K562 (cell line): Measurements from ENCODE around the gene PCDHGC4. TPM values are rescaled to one million over a fixed set of nuclear protein-coding genes. Genes with fewer than 3 reads are reported as not detected.

Experiments used
- ATAC-seq: fragments of 200-7000 bp; cut with Tn5 transposase; 3 replicates; pipeline ENCODE4 v1.9.1; 2020; ENCODE audit warnings: moderate library complexity
- BruUV-seq: library from RNA; stranded (reverse); fragments of 400-500 nt; replicated peaks from 2 replicates; lab custom pipeline; 2021; lab: Mats Ljungman, UMichigan
- CTCF ChIA-PET: fragments of 300-600 bp; formaldehyde crosslinking; extraction: SDS; loops from one replicate; lab custom pipeline; 2021; ENCODE audit warnings: low intra/inter-chr PET ratio; lab: Yijun Ruan, JAX
- POLR2A ChIA-PET: fragments of 300-600, 350-650 bp; sonication (Branson Sonifier 250); formaldehyde crosslinking; extraction: SDS; loops from one replicate; lab custom pipeline; 2021; ENCODE audit warnings: antibody characterized with exemption, inconsistent platforms; lab: Yijun Ruan, JAX
- DNase-seq, 4 experiments: peaks; one replicate each; pipeline versions ENCODE4 v3.0.0 to v3.0.0-alpha.2; 2011 to 2018; ENCODE audit warnings: low spot score in 3 of 4, mixed read lengths in 3 of 4; ENCODE audit errors: extremely low read depth in 1 of 4
- FAIRE-seq: peaks from 2 replicates; lab custom pipeline; 2011; peaks lifted over from hg19 to GRCh38; lab: Jason Lieb, UNC
- H2AFZ ChIP-seq: 2 replicates; pipeline ENCODE4 v1.6.0; 2011; ENCODE audit warnings: low read depth, low read length, control low read depth, inconsistent platforms
- H3K27ac ChIP-seq: fragments of 200-600 bp; 3 replicates; pipeline ENCODE4 v1.8.0; 2011; ENCODE audit warnings: low read depth, mild to moderate bottlenecking, control low read depth, inconsistent platforms, low read length, moderate library complexity, mixed read lengths; ENCODE audit errors: extremely low read depth
- H3K27me3 ChIP-seq, 2 experiments: fragments of 300-600 bp in 1 of 2; 2 replicates in 1 of 2; 3 replicates in 1 of 2; pipeline versions ENCODE4 v1.6.0 to v1.8.0; 2011; ENCODE audit warnings: inconsistent platforms in 2 of 2, low read length in 2 of 2, mild to moderate bottlenecking in 1 of 2, mixed read lengths in 1 of 2, moderate library complexity in 1 of 2; ENCODE audit not compliant: control insufficient read depth in 2 of 2, insufficient read depth in 2 of 2
- H3K36me3 ChIP-seq: fragments of 300-600 bp; 3 replicates; pipeline ENCODE4 v1.8.0; 2011; ENCODE audit warnings: mild to moderate bottlenecking, low read length, inconsistent platforms; ENCODE audit not compliant: control insufficient read depth, insufficient read depth
- H3K4me1 ChIP-seq, 2 experiments: fragments of 200-600 bp in 1 of 2; replicated peaks in 1 of 2; 2 replicates in 1 of 2; 3 replicates in 1 of 2; pipeline versions ENCODE4 v1.5.1 to v1.8.0; 2011; ENCODE audit warnings: inconsistent platforms in 2 of 2, low read length in 2 of 2, mild to moderate bottlenecking in 1 of 2, mixed read lengths in 1 of 2, moderate library complexity in 1 of 2; ENCODE audit not compliant: control insufficient read depth in 2 of 2, insufficient read depth in 2 of 2
- H3K4me2 ChIP-seq: 2 replicates; pipeline ENCODE4 v1.6.1; 2011; ENCODE audit warnings: low read length, control low read depth, inconsistent platforms, mixed read lengths; ENCODE audit not compliant: insufficient read depth
- H3K4me3 ChIP-seq: fragments of 200-600 bp; sonication (generic), shearing (Covaris generic); 2 replicates; pipeline ENCODE4 v1.5.1; 2016; ENCODE audit warnings: control low read depth, inconsistent platforms
- H3K79me2 ChIP-seq: fragments of 200-600 bp; 3 replicates; pipeline ENCODE4 v1.8.0; 2011; ENCODE audit warnings: low read length, inconsistent platforms; ENCODE audit not compliant: control insufficient read depth, insufficient read depth
- H3K9ac ChIP-seq, 2 experiments: 2 replicates each; pipeline versions ENCODE4 v1.6.0 to v1.6.1; 2011; ENCODE audit warnings: low read depth in 2 of 2, low read length in 2 of 2, control low read depth in 1 of 2, inconsistent platforms in 1 of 2, mild to moderate bottlenecking in 1 of 2, mixed read lengths in 1 of 2; ENCODE audit not compliant: insufficient read depth in 1 of 2
- H3K9me1 ChIP-seq: one replicate; pipeline ENCODE4 v1.6.0; 2011; ENCODE audit warnings: inconsistent platforms, mild to moderate bottlenecking, low read length, moderate library complexity; ENCODE audit not compliant: control insufficient read depth, insufficient read depth
- H3K9me3 ChIP-seq: replicated peaks from 2 replicates; pipeline ENCODE4 v1.5.1; 2011; ENCODE audit warnings: low read depth, low read length, inconsistent platforms; ENCODE audit not compliant: control insufficient read depth, insufficient read depth
- H4K20me1 ChIP-seq: replicated peaks from 2 replicates; pipeline ENCODE4 v1.6.1; 2011; ENCODE audit warnings: low read length, inconsistent platforms, mixed read lengths; ENCODE audit not compliant: control insufficient read depth, insufficient read depth
- DNMT1 ChIP-seq: fragments of 450-650 bp; IDR thresholded peaks from 2 replicates; pipeline ENCODE4 v1.6.1; 2016; ENCODE audit warnings: antibody characterized with exemption, mild to moderate bottlenecking
- EHMT2 ChIP-seq: fragments of 450-650 bp; IDR thresholded peaks from 2 replicates; pipeline ENCODE4 v1.6.1; 2018; ENCODE audit warnings: antibody characterized with exemption
- ETS2 ChIP-seq: IDR thresholded peaks from 2 replicates; pipeline ENCODE4 v1.6.1; 2016; ENCODE audit warnings: borderline replicate concordance, missing genetic modification characterization, mild to moderate bottlenecking, moderate library complexity, missing compliant biosample characterization; ENCODE audit not compliant: poor library complexity, severe bottlenecking
- KLF10 ChIP-seq: fragments of 250-450 bp; sonication (Bioruptor Pico); IDR thresholded peaks from 2 replicates; pipeline ENCODE4 v1.6.1; 2021; ENCODE audit warnings: matching md5 sums
- MEIS2 ChIP-seq: fragments of 450-650 bp; IDR thresholded peaks from 2 replicates; pipeline ENCODE4 v1.6.1; 2014; ENCODE audit warnings: mild to moderate bottlenecking; ENCODE audit not compliant: partially characterized antibody
- NCOA6 ChIP-seq: fragments of 450-650 bp; IDR thresholded peaks from 2 replicates; pipeline ENCODE4 v1.6.1; 2017; ENCODE audit warnings: mild to moderate bottlenecking
- SMARCA4 ChIP-seq: fragments of 450-650 bp; IDR thresholded peaks from 2 replicates; pipeline ENCODE4 v1.6.1; 2016
- SREBF1 ChIP-seq: fragments of 150-350 bp; IDR thresholded peaks from 2 replicates; pipeline ENCODE4 v1.6.1; 2014; ENCODE audit warnings: antibody characterized with exemption, low read depth, low read length, borderline replicate concordance
- TCF7L2 ChIP-seq: fragments of 150-350 bp; IDR thresholded peaks from 2 replicates; pipeline ENCODE4 v1.6.1; 2016; ENCODE audit warnings: low read depth, mild to moderate bottlenecking, low read length, moderate library complexity
- TEAD1 ChIP-seq, 2 experiments: fragments of 450-650 bp in 1 of 2; sonication (generic) in 1 of 2; formaldehyde crosslinking; IDR thresholded peaks; 2 replicates each; pipeline versions ENCODE4 v1.4.0 to v1.8.0; 2020 to 2022; ENCODE audit warnings: mild to moderate bottlenecking in 2 of 2, missing genetic modification reagents in 1 of 2
- THRAP3 ChIP-seq: fragments of 450-650 bp; IDR thresholded peaks from 2 replicates; pipeline ENCODE4 v1.6.1; 2016; ENCODE audit warnings: mild to moderate bottlenecking, inconsistent platforms, borderline replicate concordance
- ZBTB11 ChIP-seq, 3 experiments: fragments of 200-800 bp in 1 of 3; fragments of 250-450 bp in 1 of 3; fragments of 450-650 bp in 1 of 3; sonication (Bioruptor Pico) in 1 of 3; sonication (Bioruptor generic) in 1 of 3; formaldehyde crosslinking in 1 of 3; IDR thresholded peaks; 2 replicates each; pipeline versions ENCODE4 v1.6.1 to v1.8.0; 2016 to 2022; ENCODE audit warnings: mild to moderate bottlenecking in 2 of 3, missing genetic modification characterization in 2 of 3, missing compliant biosample characterization in 1 of 3, moderate library complexity in 1 of 3
- ZBTB33 ChIP-seq: sonication (generic); formaldehyde crosslinking; IDR thresholded peaks from 2 replicates; pipeline ENCODE4 v1.8.1; 2023; ENCODE audit warnings: mild to moderate bottlenecking, missing genetic modification reagents
- ZNF143 ChIP-seq: sonication (generic); formaldehyde crosslinking; IDR thresholded peaks from 2 replicates; pipeline ENCODE4 v1.9.0; 2022; ENCODE audit warnings: mild to moderate bottlenecking, missing genetic modification reagents
- ZNF408 ChIP-seq: fragments of 250-450 bp; sonication (Bioruptor Pico); IDR thresholded peaks from 2 replicates; pipeline ENCODE4 v1.4.0; 2020; ENCODE audit warnings: low read depth, mild to moderate bottlenecking, moderate library complexity
- WGBS: fragments of 100-300 bp; shearing (Covaris generic); methylation state at CpG from one replicate; pipeline ENCODE4 v1.1.6; 2016; ENCODE audit warnings: low coverage, mixed read lengths; ENCODE audit not compliant: insufficient coverage; ENCODE audit errors: missing lambda C conversion rate; 5-methylcytosine and 5-hydroxymethylcytosine counted together
- in situ Hi-C: fragments of 300-500 bp; cut with MboI; formaldehyde crosslinking; loops from 4 replicates; pipeline ENCODE4 v1.15.0; 2018; ENCODE audit warnings: inconsistent platforms, mixed read lengths
- intact Hi-C: fragments of 100-400 bp; cut with micrococcal nuclease; formaldehyde crosslinking; loops from 2 replicates; pipeline ENCODE4 v1.14.2; 2022
- polyA plus RNA-seq, 8 experiments: library from polyadenylated mRNA; depleted of rRNA in 4 of 8; stranded (reverse) in 5 of 8; unstranded in 3 of 8; fragments of >200 nt; fragmentation: Nextera tagmentation in 2 of 8; fragmentation: Illumina TruSeq in 1 of 8; extraction: Ambion mirVana in 2 of 8; extraction: Trizol in 1 of 8; gene quantifications; 2 replicates each; pipeline versions ENCODE4 v1.2.1 to v1.2.3, GENCODE V29; 2011 to 2014; ENCODE audit warnings: inconsistent platforms in 1 of 8, missing spikeins in 1 of 8
- total RNA-seq, 7 experiments: library from RNA; depleted of rRNA in 6 of 7; stranded (reverse); fragments of >200 nt in 6 of 7; fragmentation: Illumina TruSeq in 2 of 7; extraction: Trizol in 2 of 7; gene quantifications; 2 replicates each; pipeline versions ENCODE4 v1.2.1 to v1.2.3, GENCODE V29; 2011 to 2021; ENCODE audit warnings: low replicate concordance in 1 of 7

The PCDHGC4 gene
- total and polyA plus RNA-seq, 9 of the 15 experiments (the other 6 are each of a cell fraction or from before 2014, with no cell fraction given) = 0.05 TPM; not detected in 8

- ATAC-seq = no peak
- intact Hi-C loops = loop anchor here (5.0 kb wide), 1 partner anchor 112 kb away; the partner anchor contains the start of gene PCDHGA10
These were observed 39.2 kb downstream of the PCDHGC4 start for GRCh38 chr5:141523991-141524390.

More at GRCh38 chr5:141523991-141524390, 39.2 kb downstream of the PCDHGC4 start:
- no peaks in the 10 kb centered on the region for H3K27me3 ChIP-seq
- H4K20me1 ChIP-seq = no peaks in the 10 kb centered on the region; the same call in 1 of the 2 replicates
- H3K9me1 ChIP-seq = no peaks in the 10 kb centered on the region
- TF ChIP-seq ETS2 (tag) (no peak), TEAD1 (CRISPR knock-in tag; IDR thresholded peaks at IDR 0.05) (no peak), ZNF408 (CRISPR knock-in tag) (no peak), SREBF1 (no peak), MEIS2 (no peak), NCOA6 (no peak), DNMT1 (no peak), KLF10 (CRISPR knock-in tag) (no peak), ZBTB11 (CRISPR knock-in tag; IDR thresholded peaks at IDR 0.05) (no peak), SMARCA4 (no peak), ZNF143 (CRISPR knock-in tag) (no peak), EHMT2 (no peak), THRAP3 (no peak), TCF7L2 (no peak), ZBTB33 (CRISPR knock-in tag) (no peak)
- H2AFZ ChIP-seq = no peak overlapping the region
- H3K4me3 ChIP-seq = no peak overlapping the region
- ChIA-PET POLR2A (interaction anchor here (1.1 kb wide), 1 partner anchor 94 kb away, joined by 3 read pairs; the partner anchor contains the start of gene PCDHGA12), CTCF (interaction anchor here (1.0 to 1.8 kb wide), 6 partner anchors 94 to 198 kb away, joined by 3 to 7 read pairs (median 4); partner anchors contain the start of genes PCDHGA11, PCDHGA12 and PCDHGA9)
- H3K4me2 ChIP-seq = no peak overlapping the region
- no TSS peak for BruUV-seq
- DNase-seq = no peak
- no peak for FAIRE-seq
- no peak overlapping the region for H3K9ac ChIP-seq
- H3K9me3 ChIP-seq = no peaks in the 10 kb centered on the region
- H3K36me3 ChIP-seq = peaks cover 99% of the 10 kb centered on the region
- in situ Hi-C loops = loop anchor here (5.0 kb wide), 1 partner anchor 102 kb away; the partner anchor contains the start of gene PCDHGA11
- H3K27ac ChIP-seq = no peak overlapping the region
- whole genome bisulfite sequencing = 99% methylated on average over 8 of the region's 8 CpGs
- no peaks in the 10 kb centered on the region for H3K79me2 ChIP-seq
- H3K4me1 ChIP-seq = peaks cover 0 to 7% of the 10 kb centered on the region in 2 experiments; a peak in 2 of 5 replicates
